Mucosa of stomach (tissue), 1 donor: ENCODE data around the gene PDGFB.

Experiments used
- H3K27me3 ChIP-seq: one replicate; pipeline ENCODE4 v1.7.0; 2013; ENCODE audit warnings: mild to moderate bottlenecking, low read length; ENCODE audit not compliant: control insufficient read depth, insufficient read depth
- H3K36me3 ChIP-seq: one replicate; pipeline ENCODE4 v1.7.0; 2013; ENCODE audit warnings: low read length; ENCODE audit not compliant: control insufficient read depth, insufficient read depth
- H3K4me1 ChIP-seq: one replicate; pipeline ENCODE4 v1.7.0; 2013; ENCODE audit warnings: mild to moderate bottlenecking, low read length; ENCODE audit not compliant: control insufficient read depth, insufficient read depth
- H3K4me3 ChIP-seq: one replicate; pipeline ENCODE4 v1.7.0; 2013; ENCODE audit warnings: low read length
- H3K9ac ChIP-seq: one replicate; pipeline ENCODE4 v1.7.0; 2013; ENCODE audit warnings: mild to moderate bottlenecking, low read length, moderate library complexity
- H3K9me3 ChIP-seq: one replicate; pipeline ENCODE4 v1.7.0; 2013; ENCODE audit warnings: mild to moderate bottlenecking, low read length, moderate library complexity; ENCODE audit not compliant: control insufficient read depth
- donor health status: Pancreatic carcinoma.

Gene PDGFB

GRCh38 chr22:39257901-39258475 is 13.2 kb upstream of the PDGFB start:
- Histone ChIP-seq H3K36me3 (no peaks in the 10 kb centered on the region), H3K4me1 (peaks cover 24% of the 10 kb centered on the region), H3K4me3 (no peak overlapping the region), H3K9ac (no peak overlapping the region), H3K9me3 (peaks cover 8% of the 10 kb centered on the region), H3K27me3 (peaks cover 10% of the 10 kb centered on the region)

DNA sequence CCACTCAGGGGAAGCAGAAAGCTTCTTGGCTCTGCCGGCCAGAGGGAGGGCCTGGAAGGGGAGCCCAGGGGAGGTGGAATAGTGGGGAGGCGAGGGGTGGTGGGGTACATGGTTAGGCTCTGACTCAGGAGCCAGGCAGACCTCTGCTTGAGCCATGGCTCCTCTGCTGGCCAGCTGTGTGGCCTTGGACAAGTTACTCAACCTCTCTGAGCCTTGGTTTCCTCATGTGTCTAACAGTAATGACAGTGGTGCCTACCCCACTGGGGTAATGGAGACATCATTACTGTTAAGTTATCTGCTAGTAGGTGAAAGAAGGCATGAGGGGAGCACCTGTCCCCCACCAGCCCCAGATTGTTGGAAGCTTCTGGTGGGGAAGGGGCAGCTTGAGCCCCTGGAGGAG is 12.2 kb upstream of the PDGFB start:
- H3K9me3 ChIP-seq = peaks cover 8% of the 10 kb centered on the region
- no peaks in the 10 kb centered on the region for H3K36me3 ChIP-seq
- no peak overlapping the region for H3K4me3 ChIP-seq
- peaks cover 10% of the 10 kb centered on the region for H3K27me3 ChIP-seq
- no peak overlapping the region for H3K9ac ChIP-seq
- H3K4me1 ChIP-seq = peaks cover 34% of the 10 kb centered on the region

DNA sequence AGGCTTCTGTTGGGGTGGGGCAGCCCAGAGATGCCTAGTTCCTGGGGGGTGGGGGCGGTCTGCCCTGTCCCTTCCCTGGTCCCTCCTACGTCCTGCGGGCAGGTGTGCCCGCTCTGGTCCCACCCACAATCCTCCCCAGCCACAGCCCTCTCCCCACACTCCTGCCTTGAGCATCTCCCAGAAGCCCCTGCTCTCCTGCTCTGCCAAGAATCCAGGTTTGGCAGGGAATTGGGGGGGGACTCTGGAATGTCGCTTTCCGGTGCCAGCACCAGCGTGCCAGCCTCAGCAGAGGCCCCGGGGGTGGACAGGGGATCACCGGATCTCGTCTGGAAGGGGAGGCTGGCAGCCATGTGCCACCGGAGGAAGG is 11.4 kb upstream of the PDGFB start:
- H3K36me3 ChIP-seq = no peaks in the 10 kb centered on the region
- peaks cover 40% of the 10 kb centered on the region for H3K4me1 ChIP-seq
- peaks cover 1% of the 10 kb centered on the region for H3K9me3 ChIP-seq
- H3K4me3 ChIP-seq = no peak overlapping the region
- H3K9ac ChIP-seq = no peak overlapping the region
- H3K27me3 ChIP-seq = peaks cover 17% of the 10 kb centered on the region

DNA sequence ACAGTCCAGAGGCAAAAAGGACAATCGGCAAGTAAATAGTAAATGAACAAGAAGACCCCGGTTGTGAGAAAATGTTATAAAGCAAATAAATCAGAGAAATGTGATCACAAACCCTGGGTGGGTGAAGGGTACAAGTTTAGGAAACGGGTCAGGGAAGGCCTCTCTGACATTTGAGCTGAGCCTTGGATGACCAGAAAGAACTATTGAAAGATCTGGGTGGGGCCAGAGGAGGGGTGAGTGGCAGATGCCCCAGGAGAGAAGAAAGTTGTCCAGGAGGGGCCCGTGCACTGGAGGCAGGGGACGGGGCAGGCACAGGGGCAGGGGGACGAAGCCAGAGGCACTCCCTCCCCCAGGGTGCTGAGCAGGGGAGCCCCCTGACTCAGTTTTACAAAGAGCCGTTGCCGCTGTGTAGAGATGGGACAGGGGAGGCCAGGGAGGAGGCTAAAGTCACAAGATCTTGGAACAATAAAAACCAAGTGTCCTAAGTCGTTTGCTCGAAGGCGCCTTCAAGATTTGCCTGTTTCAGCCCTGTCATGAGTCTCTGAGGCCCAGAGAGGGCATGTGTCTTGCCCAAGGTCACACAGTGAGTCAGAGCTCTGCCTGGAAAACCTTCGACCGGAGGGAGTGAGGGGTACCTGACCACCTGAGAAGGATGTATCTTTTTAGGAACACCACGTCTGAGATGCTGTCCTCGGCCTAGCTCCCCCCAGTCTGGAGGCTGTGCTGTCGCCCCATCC is 10.8 kb upstream of the PDGFB start:
- Histone ChIP-seq H3K27me3 (peaks cover 17% of the 10 kb centered on the region), H3K9ac (peak overlapping the region; percentile 35), H3K36me3 (no peaks in the 10 kb centered on the region), H3K9me3 (no peaks in the 10 kb centered on the region), H3K4me3 (no peak overlapping the region), H3K4me1 (peaks cover 40% of the 10 kb centered on the region)

- H3K9ac ChIP-seq = peak overlapping the region; percentile 35
- H3K4me1 ChIP-seq = peaks cover 40% of the 10 kb centered on the region
- H3K27me3 ChIP-seq = peaks cover 17% of the 10 kb centered on the region
- H3K36me3 ChIP-seq = no peaks in the 10 kb centered on the region
- H3K4me3 ChIP-seq = no peak overlapping the region
- no peaks in the 10 kb centered on the region for H3K9me3 ChIP-seq
These were observed 10.1 kb upstream of the PDGFB start for GRCh38 chr22:39254789-39255298.

DNA sequence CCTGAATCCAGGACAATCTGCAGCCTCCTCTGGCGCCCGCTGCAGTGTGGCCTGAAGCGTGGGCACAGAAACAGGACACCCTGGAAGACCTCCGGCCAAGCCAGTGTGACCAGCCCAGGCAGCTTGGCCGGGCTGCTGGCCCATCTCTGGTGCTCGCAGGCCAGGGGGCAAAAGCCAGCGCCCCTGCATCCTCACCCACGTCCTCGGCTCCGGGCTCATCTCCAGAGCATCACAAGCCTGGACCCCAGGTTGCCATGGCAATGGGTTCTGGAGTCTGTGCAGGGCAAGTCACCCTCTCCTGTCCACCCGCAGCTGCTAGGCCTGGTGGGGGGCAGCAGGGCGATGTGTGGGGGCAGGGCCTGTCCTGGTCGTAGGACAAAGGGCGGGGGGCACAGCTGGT is 9.3 kb upstream of the PDGFB start:
- H3K36me3 ChIP-seq = no peaks in the 10 kb centered on the region
- peaks cover 23% of the 10 kb centered on the region for H3K27me3 ChIP-seq
- H3K4me3 ChIP-seq = peak overlapping the region; percentile 15
- H3K9me3 ChIP-seq = no peaks in the 10 kb centered on the region
- H3K9ac ChIP-seq = peak overlapping the region; percentile 64
- H3K4me1 ChIP-seq = peaks cover 40% of the 10 kb centered on the region

DNA sequence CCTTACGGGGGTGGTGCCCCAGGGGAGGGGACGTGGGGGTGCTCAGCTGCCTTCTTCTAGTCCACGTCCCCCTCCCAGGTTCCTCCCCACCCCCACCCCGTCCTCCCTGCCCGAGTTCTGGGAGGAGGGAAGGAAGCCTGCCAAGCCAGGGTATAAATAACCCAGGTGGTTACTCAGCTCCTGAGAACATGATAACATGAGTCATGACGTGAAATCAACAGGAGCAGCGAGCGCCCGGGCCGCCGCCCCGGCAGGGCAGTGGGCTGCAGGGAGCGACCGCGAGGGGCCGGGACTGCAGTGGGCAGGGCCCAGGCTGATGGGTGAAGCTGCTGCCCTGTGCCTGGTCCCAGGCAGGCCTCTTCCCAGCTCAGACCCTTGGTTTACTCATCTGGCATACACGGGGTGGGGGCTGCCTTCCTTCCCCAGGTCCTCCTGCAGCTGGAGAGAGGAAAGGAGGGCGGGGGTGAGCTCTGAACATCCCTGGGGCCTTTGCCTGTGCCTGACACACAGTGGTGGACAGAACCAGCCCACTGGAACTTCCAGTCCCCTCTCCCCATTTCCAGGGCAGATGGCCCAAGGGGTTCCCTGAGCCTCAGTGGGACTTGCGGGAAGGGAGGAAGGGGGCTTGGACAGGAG is 8.8 kb upstream of the PDGFB start:
- H3K36me3 ChIP-seq = no peaks in the 10 kb centered on the region
- H3K4me3 ChIP-seq = peak overlapping the region; percentile 15
- H3K27me3 ChIP-seq = peaks cover 27% of the 10 kb centered on the region
- no peaks in the 10 kb centered on the region for H3K9me3 ChIP-seq
- H3K4me1 ChIP-seq = peaks cover 40% of the 10 kb centered on the region
- peak overlapping the region; percentile 64 for H3K9ac ChIP-seq

DNA sequence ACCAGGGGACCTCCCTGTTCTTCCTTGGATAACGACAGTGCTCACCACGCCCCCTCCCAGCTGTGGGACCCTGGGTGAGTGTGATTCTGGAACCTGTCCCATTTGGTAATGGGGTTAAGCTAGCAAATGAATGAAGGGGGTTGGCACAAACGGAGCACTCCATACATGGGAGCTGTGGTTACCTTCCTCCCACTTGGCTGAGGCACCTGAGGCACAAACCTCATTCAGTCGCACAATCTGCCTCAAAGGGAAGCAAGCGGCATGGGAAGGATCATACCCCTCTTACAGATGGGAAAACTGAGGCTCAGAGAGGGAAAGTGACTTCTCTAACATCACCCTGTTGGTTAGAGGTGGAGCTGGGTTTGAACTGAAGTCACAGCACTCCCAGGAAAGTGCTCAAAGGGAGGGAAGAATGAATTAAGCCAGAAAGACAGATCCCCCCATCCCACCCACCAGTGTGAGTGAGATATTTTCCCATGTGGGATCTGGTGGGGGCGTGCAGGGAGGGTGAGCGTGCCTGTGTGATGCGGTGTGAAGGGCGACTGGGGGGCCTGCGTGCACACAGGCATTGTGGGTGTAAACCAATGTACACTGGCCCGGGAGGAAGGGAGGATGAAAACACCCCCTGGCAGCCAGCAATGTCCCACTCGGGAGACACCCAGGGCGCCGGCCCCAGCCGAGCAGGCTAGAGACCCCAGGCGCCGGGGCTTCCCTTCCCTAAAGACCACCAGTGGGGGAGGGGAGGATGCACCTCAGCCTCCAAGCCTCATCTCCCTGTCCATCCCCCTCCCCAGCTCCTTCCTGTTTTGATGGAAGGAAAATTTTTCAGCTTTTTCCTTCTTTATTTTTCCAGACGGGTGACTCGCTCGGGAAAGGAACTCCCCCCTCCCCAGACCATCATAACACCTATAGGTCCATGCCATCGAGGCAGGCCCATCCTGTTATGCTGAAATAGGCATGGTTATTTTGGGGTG is 8.0 kb upstream of the PDGFB start:
- Histone ChIP-seq H3K9me3 (no peaks in the 10 kb centered on the region), H3K27me3 (peaks cover 27% of the 10 kb centered on the region), H3K36me3 (no peaks in the 10 kb centered on the region), H3K9ac (no peak overlapping the region), H3K4me3 (no peak overlapping the region), H3K4me1 (peaks cover 40% of the 10 kb centered on the region)

- Histone ChIP-seq H3K36me3 (no peaks in the 10 kb centered on the region), H3K27me3 (peaks cover 29% of the 10 kb centered on the region), H3K4me1 (peaks cover 40% of the 10 kb centered on the region), H3K9me3 (no peaks in the 10 kb centered on the region), H3K9ac (no peak overlapping the region), H3K4me3 (no peak overlapping the region)
These were observed 7.1 kb upstream of the PDGFB start for GRCh38 chr22:39251762-39252460.

- Histone ChIP-seq H3K9ac (no peak overlapping the region), H3K36me3 (no peaks in the 10 kb centered on the region), H3K4me3 (no peak overlapping the region), H3K9me3 (no peaks in the 10 kb centered on the region), H3K4me1 (peaks cover 40% of the 10 kb centered on the region), H3K27me3 (peaks cover 35% of the 10 kb centered on the region)
These were observed 6.1 kb upstream of the PDGFB start for GRCh38 chr22:39250838-39251237.

DNA sequence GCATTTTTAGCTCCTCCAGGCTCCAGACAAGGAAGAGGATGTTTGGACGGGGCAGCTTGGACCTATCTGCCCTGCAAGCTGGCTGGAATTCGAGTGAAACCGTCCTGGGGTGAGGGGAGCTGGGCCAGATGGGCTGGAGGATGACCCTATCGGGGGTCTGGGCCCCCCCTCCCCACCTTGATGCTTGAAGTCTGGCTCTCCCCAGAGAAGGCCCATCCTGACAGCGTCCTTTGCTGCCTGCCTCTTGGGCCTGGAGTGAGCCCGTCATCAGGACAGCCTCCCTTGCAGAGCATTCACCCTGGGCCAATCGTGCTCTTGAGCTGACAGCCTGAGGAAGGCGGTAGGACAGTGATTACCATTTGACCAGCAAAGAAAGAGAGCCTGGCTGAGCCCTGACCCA is 5.3 kb upstream of the PDGFB start:
- peaks cover 41% of the 10 kb centered on the region for H3K4me1 ChIP-seq
- H3K36me3 ChIP-seq = no peaks in the 10 kb centered on the region
- no peak overlapping the region for H3K9ac ChIP-seq
- H3K4me3 ChIP-seq = no peak overlapping the region
- H3K9me3 ChIP-seq = no peaks in the 10 kb centered on the region
- peaks cover 39% of the 10 kb centered on the region for H3K27me3 ChIP-seq
